GM12874 (cell line): ENCODE data around the gene COMMD2.

Source experiments
- CTCF ChIP-seq: IDR thresholded peaks from 2 replicates; pipeline ENCODE4 v1.5.1; 2011; ENCODE audit warnings: low read depth, mild to moderate bottlenecking, control low read depth, low read length, moderate library complexity; ENCODE audit not compliant: insufficient read depth

Gene COMMD2

GRCh38 chr3:149752051-149752787 is at the start of gene COMMD2:
COMMD2 (minus strand) TSS chr3:149752489; CDS start chr3:149752444, 45 bp downstream.
- peak; percentile 27; the same call in 1 of the 2 replicates for TF ChIP-seq CTCF

- TF ChIP-seq CTCF = no peak
These were observed 49.4 kb upstream of the COMMD2 start for GRCh38 chr3:149801639-149802038.

- no peak for TF ChIP-seq CTCF
These were observed 48.9 kb upstream of the COMMD2 start for GRCh38 chr3:149801195-149801594.

- TF ChIP-seq CTCF = no peak
These were observed 48.4 kb upstream of the COMMD2 start for GRCh38 chr3:149800693-149801092.

GRCh38 chr3:149796026-149796425 is 43.7 kb upstream of the COMMD2 start:
- no peak for TF ChIP-seq CTCF

GRCh38 chr3:149792452-149793270 is 40.4 kb upstream of the COMMD2 start, which contains the start of gene ANKUB1:
ANKUB1 (minus strand) TSS chr3:149792554; CDS start chr3:149792366, 188 bp downstream.
- no peak for TF ChIP-seq CTCF

- no peak for TF ChIP-seq CTCF
These were observed 38.4 kb upstream of the COMMD2 start for GRCh38 chr3:149790698-149791097.
